ENCODE measurements around the gene HTR4. TPM values are rescaled to one million over a fixed set of nuclear protein-coding genes. Genes with fewer than 3 reads are reported as not detected.

The HTR4 gene
- total and polyA plus RNA-seq, 4 donors, result 0.17 to 0.18 TPM; not detected in 2

GRCh38 chr5:148573374-148573773 lies 81.0 kb downstream of the HTR4 start:
- no peaks in the 10 kb centered on the region for H3K27me3 ChIP-seq (ENCODE audit: control insufficient read depth in 3 of 3, insufficient read depth in 3 of 3, low read length in 2 of 3)
- DNase-seq, result no peak
- no peak for TF ChIP-seq CTCF (IDR thresholded peaks at IDR 0.05; ENCODE audit: control extremely low read depth, extremely low read depth)
- WGBS, 2 donors, result 60 to 74% methylated on average over 1 of the region's 1 CpG
- peaks cover 0 to 3% (median 0%) of the 10 kb centered on the region in 5 donors for H3K4me1 ChIP-seq (ENCODE audit: control insufficient read depth in 5 of 5, insufficient read depth in 5 of 5, low read length in 5 of 5)
- H3K27ac ChIP-seq (ENCODE audit: low read depth in 1 of 2, low read length in 1 of 2), result no peak overlapping the region
- no peak for ATAC-seq (ENCODE audit: insufficient read depth, low FRiP score)
- H3K36me3 ChIP-seq (ENCODE audit: control insufficient read depth in 4 of 4, insufficient read depth in 4 of 4, low read length in 4 of 4), result no peaks in the 10 kb centered on the region
- no peaks in the 10 kb centered on the region for H3K9me3 ChIP-seq (ENCODE audit: control insufficient read depth in 4 of 4, insufficient read depth in 3 of 4, low read length in 3 of 4)
- no peak overlapping the region for H3K9ac ChIP-seq (ENCODE audit: insufficient read depth in 1 of 2, low read length in 2 of 2)
- no peak overlapping the region for H3K4me3 ChIP-seq

- no peaks in the 10 kb centered on the region for H3K27me3 ChIP-seq (ENCODE audit: control insufficient read depth in 3 of 3, insufficient read depth in 3 of 3, low read length in 2 of 3)
- H3K4me3 ChIP-seq, result no peak overlapping the region
- no peak overlapping the region for H3K9ac ChIP-seq (ENCODE audit: insufficient read depth in 1 of 2, low read length in 2 of 2)
- no peaks in the 10 kb centered on the region for H3K36me3 ChIP-seq (ENCODE audit: control insufficient read depth in 4 of 4, insufficient read depth in 4 of 4, low read length in 4 of 4)
- no peak overlapping the region for H3K27ac ChIP-seq (ENCODE audit: low read depth in 1 of 2, low read length in 1 of 2)
- ATAC-seq (ENCODE audit: insufficient read depth, low FRiP score), result peak; percentile 41
- peaks cover 0 to 8% (median 0%) of the 10 kb centered on the region in 5 donors for H3K4me1 ChIP-seq (ENCODE audit: control insufficient read depth in 5 of 5, insufficient read depth in 5 of 5, low read length in 5 of 5)
- no peak for DNase-seq
- no peaks in the 10 kb centered on the region for H3K9me3 ChIP-seq (ENCODE audit: control insufficient read depth in 4 of 4, insufficient read depth in 3 of 4, low read length in 3 of 4)
- no peak for TF ChIP-seq CTCF (IDR thresholded peaks at IDR 0.05; ENCODE audit: control extremely low read depth, extremely low read depth)
These were observed 84.4 kb downstream of the HTR4 start for GRCh38 chr5:148569948-148570347.

GRCh38 chr5:148565148-148565547 lies 89.2 kb downstream of the HTR4 start:
- no peaks in the 10 kb centered on the region for H3K27me3 ChIP-seq (ENCODE audit: control insufficient read depth in 3 of 3, insufficient read depth in 3 of 3, low read length in 2 of 3)
- H3K36me3 ChIP-seq (ENCODE audit: control insufficient read depth in 4 of 4, insufficient read depth in 4 of 4, low read length in 4 of 4), result no peaks in the 10 kb centered on the region
- no peak overlapping the region for H3K9ac ChIP-seq (ENCODE audit: insufficient read depth in 1 of 2, low read length in 2 of 2)
- peaks cover 0 to 29% (median 11%) of the 10 kb centered on the region in 5 donors for H3K4me1 ChIP-seq (ENCODE audit: control insufficient read depth in 5 of 5, insufficient read depth in 5 of 5, low read length in 5 of 5)
- ATAC-seq (ENCODE audit: insufficient read depth, low FRiP score) (no peak), DNase-seq (peak in 1 of 3 donors; percentile 40)
- no peak overlapping the region for H3K4me3 ChIP-seq
- WGBS, 2 donors, result 79 to 85% methylated on average over 3 of the region's 3 CpGs
- no peaks in the 10 kb centered on the region for H3K9me3 ChIP-seq (ENCODE audit: control insufficient read depth in 4 of 4, insufficient read depth in 3 of 4, low read length in 3 of 4)
- no peak overlapping the region for H3K27ac ChIP-seq (ENCODE audit: low read depth in 1 of 2, low read length in 1 of 2)
- no peak for TF ChIP-seq CTCF (IDR thresholded peaks at IDR 0.05; ENCODE audit: control extremely low read depth, extremely low read depth)

- 77 to 81% methylated on average over 1 of the region's 1 CpG for WGBS, 2 donors
- no peak for TF ChIP-seq CTCF (IDR thresholded peaks at IDR 0.05; ENCODE audit: control extremely low read depth, extremely low read depth)
- no peak for DNase-seq
- Histone ChIP-seq H3K36me3 (ENCODE audit: control insufficient read depth in 4 of 4, insufficient read depth in 4 of 4, low read length in 4 of 4) (no peaks in the 10 kb centered on the region), H3K27ac (ENCODE audit: low read depth in 1 of 2, low read length in 1 of 2) (no peak overlapping the region), H3K27me3 (ENCODE audit: control insufficient read depth in 3 of 3, insufficient read depth in 3 of 3, low read length in 2 of 3) (no peaks in the 10 kb centered on the region), H3K4me3 (no peak overlapping the region), H3K9me3 (ENCODE audit: control insufficient read depth in 4 of 4, insufficient read depth in 3 of 4, low read length in 3 of 4) (no peaks in the 10 kb centered on the region), H3K9ac (ENCODE audit: insufficient read depth in 1 of 2, low read length in 2 of 2) (no peak overlapping the region), H3K4me1 (ENCODE audit: control insufficient read depth in 5 of 5, insufficient read depth in 5 of 5, low read length in 5 of 5) (peaks cover 0 to 36% (median 11%) of the 10 kb centered on the region in 5 donors)
- no peak for ATAC-seq (ENCODE audit: insufficient read depth, low FRiP score)
These were observed 91.3 kb downstream of the HTR4 start for GRCh38 chr5:148563021-148563420.
